Pons (tissue), 1 donor: ENCODE measurements around the gene LRRC72.
"Not testable (repeated sequence)": the region's sequence is repeated elsewhere in the genome, so short reads cannot be mapped to it uniquely, and the experiment has no call there.

Experiments
- DNase-seq: peaks from one replicate; pipeline ENCODE4 v3.0.0-alpha.2; 2016; ENCODE audit warnings: low spot score

The LRRC72 gene

DNA sequence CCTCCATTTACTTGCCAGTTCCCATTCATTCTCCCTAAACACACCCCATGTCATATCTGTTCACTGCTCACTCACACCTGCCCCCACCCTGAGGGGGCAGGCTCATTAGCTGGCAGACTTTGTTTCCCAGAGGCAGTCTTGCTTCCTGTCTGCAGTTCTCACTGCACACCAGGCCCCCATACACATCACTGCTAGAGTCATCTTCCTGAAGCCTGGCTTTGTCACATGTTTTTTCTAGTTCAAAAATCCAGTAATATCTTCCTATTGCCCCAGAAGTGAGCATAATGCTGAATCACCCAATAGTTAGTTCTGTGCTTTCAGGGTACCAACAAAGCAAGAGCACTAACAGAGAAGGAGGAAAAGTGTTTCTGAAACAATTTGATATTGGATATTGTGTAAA, 1.9 kb downstream of the LRRC72 start:
- no peak for DNase-seq

- DNase-seq, result no peak
Observed at GRCh38 chr7:16529697-16530096, 3.1 kb downstream of the LRRC72 start.

DNA sequence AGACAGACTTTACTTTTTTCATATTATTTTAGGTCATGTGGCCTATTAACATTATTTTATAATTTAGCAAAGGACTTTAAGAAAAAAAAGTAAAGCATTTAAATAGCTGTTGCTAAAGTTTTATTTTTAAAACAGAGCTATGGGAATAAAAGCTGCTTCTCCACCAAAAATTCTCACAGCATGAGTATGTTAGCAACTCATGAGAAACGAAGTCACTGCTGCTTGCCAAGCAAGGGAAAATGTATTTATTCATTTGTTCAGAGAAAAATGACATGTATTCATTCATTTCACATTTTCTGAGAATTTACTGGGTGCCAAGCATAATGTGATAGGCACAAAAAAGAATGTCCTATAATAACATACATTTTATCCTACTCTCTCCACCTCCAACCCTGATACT, 5.1 kb downstream of the LRRC72 start:
- no peak for DNase-seq

DNA sequence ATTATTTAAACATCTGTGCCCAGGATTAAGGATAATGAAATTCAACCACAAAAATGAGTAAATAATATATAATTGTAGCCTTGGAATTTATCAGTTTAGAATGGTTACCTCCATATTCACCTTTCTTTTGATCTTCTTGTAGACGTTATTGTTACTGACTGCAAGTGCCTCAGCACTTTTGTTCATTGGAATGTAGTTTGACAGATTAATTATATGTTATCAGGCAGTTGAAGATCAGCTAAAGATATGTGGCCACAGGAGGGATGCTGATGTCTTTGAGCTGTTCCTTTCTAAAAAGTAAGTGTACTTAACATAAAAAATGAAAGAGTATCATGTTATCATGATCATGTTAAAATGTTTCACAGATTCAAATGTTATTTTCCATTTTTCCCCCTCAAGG, 5.6 kb downstream of the LRRC72 start:
- no peak for DNase-seq

- DNase-seq, result no peak
Observed at GRCh38 chr7:16535500-16535899, 8.9 kb downstream of the LRRC72 start.

DNA sequence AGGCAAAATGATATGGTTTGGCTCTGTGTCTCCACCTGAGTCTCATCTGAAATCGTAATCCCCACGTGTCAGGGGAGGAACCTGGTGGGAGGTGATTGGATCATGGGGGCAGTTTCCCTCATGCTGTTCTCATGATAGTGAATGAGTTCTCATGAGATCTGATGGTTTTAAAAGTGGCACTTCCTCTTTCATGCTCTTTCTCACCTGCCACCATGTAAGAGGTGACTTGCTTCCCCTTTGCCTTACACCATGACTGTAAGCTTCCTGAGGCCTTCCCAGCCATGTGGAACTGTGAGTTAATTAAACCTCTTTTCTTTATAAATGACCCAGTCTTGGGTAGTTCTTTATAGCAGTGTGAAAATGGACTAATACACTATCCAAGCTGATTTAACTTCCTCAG, 13.9 kb downstream of the LRRC72 start:
- not testable (repeated sequence) for DNase-seq

- no peak for DNase-seq
Observed at GRCh38 chr7:16542401-16542800, 15.8 kb downstream of the LRRC72 start.

GRCh38 chr7:16543456-16543855, 16.8 kb downstream of the LRRC72 start:
- no peak for DNase-seq

- DNase-seq, result no peak
Observed at GRCh38 chr7:16546921-16547505, 20.4 kb downstream of the LRRC72 start.

- no peak for DNase-seq
Observed at GRCh38 chr7:16548428-16548827, 21.8 kb downstream of the LRRC72 start.

- no peak for DNase-seq
Observed at GRCh38 chr7:16550671-16551070, 24.0 kb downstream of the LRRC72 start.

DNA sequence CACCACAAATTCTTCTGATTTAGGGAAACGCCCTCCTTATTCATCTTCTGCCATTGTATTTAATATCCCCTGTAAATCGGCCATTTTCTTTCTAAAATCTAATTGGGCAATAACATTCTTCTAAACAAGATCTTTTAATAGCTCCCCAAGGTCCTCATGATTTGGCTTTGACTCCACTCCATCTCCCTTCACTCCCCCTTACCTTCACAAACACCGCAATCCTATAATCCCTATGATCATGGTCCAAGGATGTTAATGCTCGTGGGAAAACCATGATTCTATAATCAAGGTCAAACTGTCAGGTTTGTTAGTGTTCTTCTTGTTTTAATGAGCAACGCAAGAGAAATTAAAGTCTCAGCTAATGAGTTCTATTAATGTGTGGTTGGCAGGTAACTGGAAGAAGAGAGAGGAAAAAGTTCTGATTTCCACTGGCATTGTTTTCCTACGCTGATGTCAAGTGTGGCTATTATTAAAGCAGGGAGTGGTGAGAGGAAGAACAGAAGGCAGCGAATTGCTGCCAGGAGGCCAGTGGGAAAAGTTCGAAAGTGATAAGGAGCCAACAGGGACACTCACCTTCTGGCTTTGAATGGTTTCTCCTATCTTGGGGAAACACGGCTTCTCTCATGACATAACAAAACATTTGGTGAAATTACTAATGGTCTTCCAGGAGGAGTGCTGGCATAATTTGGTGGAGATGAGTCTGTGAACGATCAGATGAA, 28.1 kb downstream of the LRRC72 start:
- DNase-seq, result no peak

DNA sequence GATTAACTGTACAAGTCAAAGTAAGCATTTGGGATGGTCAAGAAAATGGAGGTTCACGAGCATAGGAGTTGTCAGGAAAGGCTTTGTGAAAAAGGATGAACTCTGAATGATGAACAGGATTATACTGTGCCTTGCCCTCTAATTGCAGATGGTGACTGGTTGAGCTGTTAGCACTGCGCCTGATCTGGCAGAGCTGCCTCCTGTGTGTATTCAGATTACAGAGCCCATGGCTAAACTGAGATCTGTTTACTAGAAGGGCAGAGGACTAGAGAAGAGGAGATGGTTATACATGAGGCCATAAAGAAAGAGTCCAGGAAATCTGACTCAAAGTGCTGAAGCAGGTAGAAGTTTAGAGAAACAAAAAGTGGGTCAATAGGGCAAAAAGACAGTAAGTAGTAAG, 29.7 kb downstream of the LRRC72 start:
- DNase-seq, result no peak

DNA sequence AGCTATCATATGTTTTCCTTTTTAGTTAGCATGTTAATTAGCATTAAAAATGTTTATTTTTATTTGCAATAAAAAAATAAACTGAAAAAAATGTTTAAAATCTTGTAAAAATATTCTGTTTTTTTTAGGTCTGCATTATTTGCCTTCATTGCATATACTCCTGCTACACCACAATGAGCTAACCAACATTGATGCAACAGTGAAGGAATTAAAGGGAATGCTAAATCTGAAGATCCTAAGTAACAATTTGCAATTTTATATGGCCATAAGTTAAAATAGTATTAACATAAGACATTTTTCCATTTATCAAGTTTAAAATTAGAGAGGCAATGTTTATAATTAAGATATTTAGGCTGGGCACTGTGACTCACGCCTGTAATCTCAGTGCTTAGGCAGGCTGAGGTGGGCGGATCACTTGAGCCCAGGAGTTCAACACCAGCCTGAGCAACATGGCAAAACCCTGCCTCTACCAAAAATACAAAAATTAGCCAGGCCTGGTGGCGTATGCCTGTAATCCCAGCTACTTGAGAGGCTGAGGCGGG, 32.2 kb downstream of the LRRC72 start:
- no peak for DNase-seq

DNA sequence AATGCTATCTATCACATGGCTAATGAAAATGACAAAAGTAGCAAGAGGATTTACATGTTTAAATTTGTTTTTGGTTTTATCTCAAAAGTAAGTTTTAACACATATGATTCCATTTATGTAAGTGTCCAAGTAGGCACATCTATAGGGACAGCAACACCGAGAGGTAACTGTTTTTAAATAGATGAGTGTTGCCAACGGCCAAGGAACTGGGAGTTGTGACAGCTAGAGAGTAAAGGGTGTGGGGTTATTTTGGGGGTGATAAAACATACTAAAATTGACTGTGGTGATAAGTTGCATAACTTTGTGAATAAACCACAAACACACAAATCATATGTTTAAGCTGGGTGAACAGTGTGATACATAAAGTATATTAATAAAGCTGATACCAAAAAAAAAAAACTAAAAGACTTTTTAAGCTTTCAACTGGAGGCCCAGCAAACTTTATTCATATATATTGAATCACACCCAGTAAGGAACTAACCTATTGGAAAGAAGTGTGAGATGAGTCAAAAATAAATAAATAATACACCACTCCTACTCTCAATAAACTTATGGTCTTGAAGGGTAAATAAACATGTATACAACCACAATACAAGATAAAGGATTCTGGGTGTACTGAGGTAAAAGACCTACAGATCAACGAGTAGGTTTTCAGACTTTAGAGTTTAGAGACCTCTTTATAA, 33.0 kb downstream of the LRRC72 start:
- no peak for DNase-seq

GRCh38 chr7:16561943-16562342, 35.3 kb downstream of the LRRC72 start:
- no peak for DNase-seq

GRCh38 chr7:16562456-16563220, 36.0 kb downstream of the LRRC72 start:
- DNase-seq, result no peak

DNA sequence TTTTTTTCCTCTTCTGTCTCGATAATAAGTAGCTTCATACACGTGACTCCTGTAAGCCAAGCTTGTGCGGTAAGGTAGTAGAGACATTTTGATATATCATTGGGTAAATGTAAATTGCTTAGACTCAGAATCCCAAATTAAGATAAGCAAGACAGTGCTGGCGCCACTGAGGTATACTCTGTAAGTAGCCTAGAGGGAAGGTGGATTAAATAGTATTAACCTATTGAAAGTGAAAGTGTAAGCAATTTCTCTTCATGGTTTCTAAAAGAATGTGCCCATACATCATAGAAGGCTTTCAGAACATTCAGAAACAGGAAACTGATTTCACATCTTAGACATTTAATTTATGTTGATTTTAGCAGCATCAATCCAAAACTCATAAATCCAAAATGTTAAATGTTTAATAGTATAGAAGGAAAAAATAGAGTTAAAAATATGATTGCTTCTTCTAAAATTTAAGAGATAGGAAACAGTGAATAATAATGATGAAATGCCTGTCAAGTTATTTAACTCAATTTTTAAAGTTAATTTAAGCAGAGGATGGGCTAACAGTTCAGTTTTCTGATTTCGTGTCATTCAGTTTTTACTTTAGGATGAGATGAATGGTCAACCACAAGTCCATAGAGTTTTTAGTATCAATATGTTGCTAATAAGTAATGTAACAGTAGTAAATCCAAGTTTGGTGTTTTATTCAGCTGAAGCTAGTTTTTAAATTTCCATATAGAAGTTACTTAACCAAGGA, 36.8 kb downstream of the LRRC72 start:
- no peak for DNase-seq

GRCh38 chr7:16564023-16564380, 37.4 kb downstream of the LRRC72 start:
- no peak for DNase-seq

DNA sequence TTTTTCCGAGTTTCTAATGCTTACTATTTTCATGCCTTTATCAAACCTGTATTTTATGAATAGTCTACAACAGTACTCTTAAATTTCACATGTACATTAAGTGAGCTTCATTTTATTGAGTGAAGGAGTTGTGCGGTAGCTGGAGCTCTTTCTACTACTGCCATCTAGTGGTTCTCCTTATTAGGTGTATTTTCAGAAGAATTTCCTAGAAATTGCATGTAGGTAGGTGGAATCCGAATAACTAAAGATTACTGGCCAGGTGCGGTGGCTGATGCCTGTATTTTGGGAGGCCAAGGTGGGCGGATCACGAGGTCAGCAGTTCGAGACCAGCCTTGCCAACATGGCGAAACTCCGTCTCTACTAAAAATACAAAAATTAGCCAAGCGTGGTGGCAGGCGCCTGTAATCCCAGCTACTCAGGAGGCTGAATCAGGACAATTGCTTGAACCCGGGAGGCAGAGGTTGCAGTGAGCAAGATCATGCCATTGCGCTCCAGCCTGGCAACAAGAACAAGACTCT, 38.3 kb downstream of the LRRC72 start:
- peak; percentile 63 for DNase-seq

DNA sequence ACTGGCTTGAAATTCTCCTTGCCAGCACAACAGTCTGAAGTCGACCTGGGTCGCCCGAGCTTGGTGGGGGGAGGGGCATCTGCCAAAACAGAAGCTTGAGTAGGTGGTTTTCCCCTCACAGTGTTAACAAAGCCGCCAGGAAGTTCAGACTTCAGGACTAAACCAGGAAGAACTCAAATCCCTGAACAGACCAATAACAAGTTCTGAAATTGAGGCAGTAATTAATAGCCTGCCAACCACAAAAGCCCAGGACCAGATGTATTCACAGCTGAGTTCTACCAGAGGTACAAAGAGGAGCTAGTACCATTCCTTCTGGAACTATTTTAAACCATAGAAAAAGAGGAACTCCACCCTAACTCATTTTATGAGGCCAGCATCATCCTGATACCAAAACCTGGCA, 45.3 kb downstream of the LRRC72 start:
- no peak for DNase-seq

DNA sequence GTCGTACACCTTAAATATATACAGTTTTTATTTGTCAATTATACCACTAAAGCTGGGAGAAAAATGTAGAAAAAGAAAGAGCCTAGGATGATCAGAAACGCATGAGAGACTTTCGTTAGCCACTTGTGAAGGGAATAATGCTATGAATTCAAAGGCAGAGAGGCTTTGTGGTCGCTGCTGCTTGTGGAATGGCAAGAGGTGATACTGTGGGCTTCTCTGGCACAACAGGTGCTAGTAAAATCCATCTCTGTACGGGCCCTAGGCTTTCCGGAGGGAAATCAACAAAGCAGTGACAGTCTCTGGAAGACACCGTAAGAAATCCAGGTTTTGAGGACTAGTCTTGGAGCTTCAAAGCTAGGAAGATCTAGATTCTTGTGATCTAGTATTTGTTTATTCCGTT, 52.6 kb downstream of the LRRC72 start:
- DNase-seq, result no peak
